GM21515 (cell line): ENCODE measurements around the gene CCDC112.
"Not testable (repeated sequence)": the region's sequence is repeated elsewhere in the genome, so short reads cannot be mapped to it uniquely, and the experiment has no call there.

Source experiments
- ATAC-seq: cut with Tn5 transposase; IDR thresholded peaks from one replicate; pipeline ENCODE4 v1.9.1; 2021; ENCODE audit not compliant: unreplicated experiment

The CCDC112 gene

GRCh38 chr5:115262321-115263077, 34.0 kb downstream of the CCDC112 start, which contains the start of gene PGGT1B:
TSS of gene PGGT1B (minus strand) at chr5:115262877. CDS start at chr5:115262851, 26 bp downstream.
- ATAC-seq = peak; percentile 90

- ATAC-seq = peak; percentile 59
Observed at GRCh38 chr5:115262011-115262320, 34.5 kb downstream of the CCDC112 start.

GRCh38 chr5:115260248-115260647, 36.2 kb downstream of the CCDC112 start:
- ATAC-seq = no peak

DNA sequence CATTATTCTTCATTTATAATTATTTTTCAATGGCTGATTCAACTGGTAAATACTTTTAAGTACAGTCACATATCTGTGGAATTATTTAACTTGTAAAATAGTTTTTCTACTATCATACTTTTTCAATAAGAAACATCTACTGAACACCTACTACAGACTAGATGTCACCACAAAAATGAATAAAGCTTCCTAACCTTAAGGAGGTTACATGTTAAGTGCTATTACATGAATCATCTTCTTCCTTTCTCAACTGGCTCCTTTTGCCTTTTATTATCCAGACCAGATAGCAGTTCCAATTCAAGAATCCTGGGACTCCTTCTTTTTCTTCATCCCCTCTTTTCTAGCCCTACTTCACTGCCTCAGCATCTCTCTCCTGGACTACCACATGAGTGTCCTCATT, 38.5 kb downstream of the CCDC112 start:
- ATAC-seq = no peak

DNA sequence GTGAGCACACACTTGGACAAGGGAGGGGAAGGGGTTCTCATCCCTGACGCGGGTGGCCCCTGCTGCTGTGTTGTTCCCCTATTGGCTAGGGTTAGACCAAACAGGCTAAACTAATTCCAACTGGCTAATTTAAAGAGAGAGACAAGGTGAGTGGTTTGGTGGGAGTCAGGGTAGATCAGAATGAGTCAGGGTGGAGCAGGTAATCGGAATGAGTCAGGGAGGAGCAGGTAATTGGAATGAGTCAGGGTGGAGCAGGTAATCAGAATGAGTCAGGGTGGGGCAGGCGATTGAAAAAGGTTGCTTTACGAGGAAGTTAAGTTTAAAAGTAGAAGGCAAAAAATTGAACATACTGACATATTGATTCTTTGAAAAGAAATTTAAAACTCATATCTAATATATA, 47.1 kb downstream of the CCDC112 start:
- ATAC-seq = not testable (repeated sequence)

DNA sequence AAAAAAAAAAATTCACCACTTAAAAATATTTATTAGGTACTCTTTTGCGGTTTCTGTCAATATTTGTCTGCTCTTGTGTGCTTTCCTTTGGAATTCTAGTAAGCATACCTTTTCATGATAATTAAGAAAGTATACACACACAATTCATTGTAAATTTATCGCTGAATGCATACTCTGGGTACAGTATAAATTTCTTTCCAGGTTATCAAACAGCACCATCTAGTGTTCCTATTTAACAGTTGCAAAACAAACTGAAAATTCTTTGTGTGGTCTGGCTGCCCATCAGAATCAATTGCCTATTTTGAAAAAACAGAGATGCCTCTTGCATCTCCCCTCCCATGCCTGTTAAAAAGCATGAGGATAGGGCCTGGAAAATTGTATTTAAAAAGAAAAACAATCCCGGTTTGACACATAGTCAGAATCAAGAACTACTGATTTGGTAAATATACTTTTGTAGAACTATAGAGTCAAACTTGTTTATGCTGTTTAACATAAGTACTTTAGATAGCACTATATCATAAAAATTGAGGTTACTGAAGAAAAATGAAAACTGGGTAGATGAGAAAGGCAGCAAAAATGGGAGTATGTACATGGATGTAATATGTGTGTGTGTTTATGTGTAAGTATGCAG, 50.0 kb downstream of the CCDC112 start:
- ATAC-seq = peak; percentile 83

GRCh38 chr5:115243412-115243811, 53.0 kb downstream of the CCDC112 start:
- ATAC-seq = no peak

GRCh38 chr5:115241881-115242642, 54.4 kb downstream of the CCDC112 start:
- no peak for ATAC-seq

DNA sequence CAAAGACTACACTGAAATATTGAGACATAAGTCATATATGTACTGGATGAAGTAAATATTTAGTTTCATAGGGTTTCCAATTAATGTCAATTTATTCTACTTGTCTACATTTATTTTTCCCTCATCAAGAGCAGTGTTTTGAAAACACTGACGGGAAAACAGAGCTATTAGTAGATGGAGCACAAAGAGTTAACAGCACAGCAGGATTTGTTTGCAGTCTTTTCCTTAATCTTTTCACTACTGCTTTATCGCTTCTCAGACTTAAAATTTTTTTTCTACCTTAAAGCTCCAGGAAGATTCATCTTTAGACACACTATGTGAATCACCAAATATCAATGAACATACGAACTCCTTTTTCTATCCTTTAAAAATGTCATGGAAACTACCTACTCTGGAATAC, 59.4 kb downstream of the CCDC112 start:
- ATAC-seq = no peak

DNA sequence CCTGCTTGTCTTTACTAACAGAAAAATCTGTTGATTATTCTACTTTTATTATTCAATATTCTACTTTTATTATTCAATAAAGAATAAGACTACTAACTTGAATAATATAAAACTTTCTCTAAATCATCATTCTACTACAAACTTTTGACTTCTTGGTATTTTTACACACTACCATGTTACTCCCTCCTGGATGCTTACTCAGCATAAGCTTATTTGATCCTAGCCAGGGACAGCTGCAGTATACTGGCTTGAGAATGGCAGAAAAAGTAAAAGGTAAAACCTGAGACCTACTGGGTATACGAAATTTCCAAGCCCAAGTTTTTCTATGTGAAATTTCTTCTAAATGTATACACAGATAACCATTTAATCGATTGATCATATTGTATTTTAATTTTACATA, 59.9 kb downstream of the CCDC112 start:
- ATAC-seq = no peak

DNA sequence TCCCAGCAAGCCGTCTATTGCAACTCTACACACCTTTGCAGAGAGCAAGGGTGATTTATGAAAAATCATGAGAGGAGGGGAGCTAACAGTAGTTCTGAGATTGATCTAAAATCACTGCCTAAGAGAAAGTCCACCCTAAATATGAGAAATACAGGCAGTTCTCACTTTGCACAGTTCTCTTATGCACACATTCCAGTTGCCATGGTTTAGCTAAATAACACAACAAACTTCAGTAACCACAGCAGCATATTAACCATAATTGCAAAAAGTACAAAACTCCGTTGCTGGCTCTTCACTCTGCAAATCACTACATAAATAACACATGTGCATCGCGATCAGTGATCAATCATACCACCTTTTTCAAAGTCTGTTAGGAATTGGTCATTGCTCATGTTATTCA, 64.9 kb downstream of the CCDC112 start:
- no peak for ATAC-seq

DNA sequence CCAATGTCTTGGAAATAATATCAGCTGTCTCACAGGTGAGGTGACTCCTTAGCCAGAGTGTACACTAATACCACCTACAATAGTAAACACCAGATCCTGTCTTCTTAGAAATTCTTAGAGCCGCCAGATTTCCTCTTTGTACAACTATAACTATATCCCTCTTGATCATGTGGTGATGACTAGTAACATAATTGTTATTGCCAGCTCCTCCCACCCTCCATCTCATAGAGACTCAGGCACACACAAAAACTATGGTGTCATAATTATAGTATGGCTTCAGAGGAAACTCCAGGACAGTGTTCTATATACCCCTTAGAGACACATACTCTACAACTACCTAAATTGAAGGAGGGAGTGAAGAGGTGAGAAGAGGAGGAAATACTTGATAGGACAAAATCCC, 66.8 kb downstream of the CCDC112 start:
- no peak for ATAC-seq

DNA sequence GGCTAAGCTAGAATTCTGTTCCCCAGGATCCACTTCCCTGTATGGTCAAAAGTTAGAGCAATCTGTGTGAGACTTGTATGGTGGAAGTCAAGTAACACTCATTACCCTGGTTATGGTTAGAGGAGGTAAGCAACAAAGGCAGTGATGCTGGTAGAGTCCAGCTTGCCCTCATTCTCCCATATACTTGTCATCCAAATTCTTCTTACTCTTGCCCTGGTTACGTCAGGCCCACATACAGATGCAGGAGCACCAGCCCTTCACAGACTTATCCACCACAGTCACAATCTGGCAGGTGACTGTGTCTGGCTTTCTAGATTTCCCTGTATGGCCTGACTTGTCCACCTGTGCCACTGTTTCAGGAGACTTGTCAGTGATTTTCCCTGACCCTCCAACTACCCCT, 69.2 kb downstream of the CCDC112 start:
- ATAC-seq = no peak
